Lung (tissue), 12 donors: ENCODE data around the gene TFIP11. TPM values are rescaled to one million over a fixed set of nuclear protein-coding genes. Genes with fewer than 3 reads are reported as not detected.
A peak's percentile ranks its signal among the peaks of the same experiment; 100 is the strongest.
"Not testable (repeated sequence)": the region's sequence is repeated elsewhere in the genome, so short reads cannot be mapped to it uniquely, and the experiment has no call there.

Experiments used
- ATAC-seq: fragments of 200-7000 bp; cut with Tn5 transposase; one replicate; pipeline ENCODE4 v1.9.1; 2020; ENCODE audit warnings: moderate number of reproducible peaks; ENCODE audit not compliant: insufficient read depth, low FRiP score
- DNase-seq, 3 donors: peaks; one replicate each; pipeline ENCODE4 v3.0.0-alpha.2; 2013 to 2017
- H3K27ac ChIP-seq, 2 donors: one replicate each; pipeline ENCODE4 v1.5.1; 2013; ENCODE audit warnings: mild to moderate bottlenecking in 2 of 2, moderate library complexity in 2 of 2, control low read depth in 1 of 2, inconsistent platforms in 1 of 2, low read depth in 1 of 2, low read length in 1 of 2
- H3K27me3 ChIP-seq, 3 donors: one replicate each; pipeline ENCODE4 v1.5.1; 2013; ENCODE audit warnings: low read length in 2 of 3; ENCODE audit not compliant: control insufficient read depth in 3 of 3, insufficient read depth in 3 of 3
- H3K36me3 ChIP-seq, 4 donors: one replicate each; pipeline ENCODE4 v1.5.1; 2013; ENCODE audit warnings: low read length in 4 of 4, mild to moderate bottlenecking in 1 of 4, moderate library complexity in 1 of 4; ENCODE audit not compliant: control insufficient read depth in 4 of 4, insufficient read depth in 4 of 4
- H3K4me1 ChIP-seq, 5 donors: one replicate each; pipeline ENCODE4 v1.5.1; 2013; ENCODE audit warnings: low read length in 5 of 5, mild to moderate bottlenecking in 2 of 5, moderate library complexity in 1 of 5; ENCODE audit not compliant: control insufficient read depth in 5 of 5, insufficient read depth in 5 of 5
- H3K4me3 ChIP-seq: one replicate; pipeline ENCODE4 v1.5.1; 2013; ENCODE audit warnings: mild to moderate bottlenecking, control low read depth, moderate library complexity
- H3K9ac ChIP-seq, 2 donors: one replicate each; pipeline ENCODE4 v1.5.1; 2013; ENCODE audit warnings: low read length in 2 of 2, control low read depth in 1 of 2; ENCODE audit not compliant: insufficient read depth in 1 of 2
- H3K9me3 ChIP-seq, 4 donors: one replicate each; pipeline ENCODE4 v1.5.1; 2013; ENCODE audit warnings: low read length in 3 of 4, mild to moderate bottlenecking in 1 of 4, moderate library complexity in 1 of 4; ENCODE audit not compliant: control insufficient read depth in 4 of 4, insufficient read depth in 3 of 4
- CTCF ChIP-seq: IDR thresholded peaks from 2 replicates; pipeline ENCODE4 v1.5.1; 2012; ENCODE audit warnings: mild to moderate bottlenecking; ENCODE audit errors: control extremely low read depth, extremely low read depth
- WGBS, 2 donors: extraction: QIAGEN DNeasy Blood & Tissue Kit; methylation state at CpG; one replicate each; pipeline ENCODE4 v1.1.7; 2013; 5-methylcytosine and 5-hydroxymethylcytosine counted together
- polyA plus RNA-seq, 2 donors: library from polyadenylated mRNA; stranded (reverse); fragments of 200-250 nt; gene quantifications; one replicate each; pipeline ENCODE4 v1.2.1, GENCODE V29; 2013
- total RNA-seq, 2 donors: library from RNA; depleted of rRNA in 1 of 2; stranded (reverse); fragments of >200 nt in 1 of 2; gene quantifications; one replicate each; pipeline ENCODE4 v1.2.1, GENCODE V29; 2014 to 2021
- donor health status: control.
- donor health status: control.
- donor health status: Bipolar disorder and iron deficiency.
- donor health status: healthy.
- donor health status: DM: yes; HTN: yes; CAD: no.

Gene TFIP11
- total and polyA plus RNA-seq, 4 donors, result 18.4 to 37.2 (median 24.5) TPM

- 86 to 87% methylated on average over 7 of the region's 7 CpGs for WGBS, 2 donors
- ATAC-seq (no peak), DNase-seq (no peak)
- Histone ChIP-seq H3K27ac (peak overlapping the region in 1 of 2 donors; percentile 49), H3K27me3 (no peaks in the 10 kb centered on the region), H3K36me3 (peaks cover 3 to 20% (median 7%) of the 10 kb centered on the region in 4 donors), H3K9me3 (no peaks in the 10 kb centered on the region), H3K4me1 (peaks cover 0 to 2% (median 0%) of the 10 kb centered on the region in 5 donors), H3K4me3 (no peak overlapping the region), H3K9ac (no peak overlapping the region)
- no peak for TF ChIP-seq CTCF
Measured at GRCh38 chr22:26534171-26534855, 22.0 kb upstream of the TFIP11 start.

- peaks cover 0 to 15% (median 8%) of the 10 kb centered on the region in 4 donors for H3K36me3 ChIP-seq
- H3K27me3 ChIP-seq, result no peaks in the 10 kb centered on the region
- H3K4me3 ChIP-seq, result no peak overlapping the region
- H3K9ac ChIP-seq, result no peak overlapping the region
- H3K4me1 ChIP-seq, result no peaks in the 10 kb centered on the region
- ATAC-seq, result no peak
- H3K9me3 ChIP-seq, result no peaks in the 10 kb centered on the region
- no peak for TF ChIP-seq CTCF
- DNase-seq, result no peak
- peak overlapping the region; percentile 35 to 52 for H3K27ac ChIP-seq
- 26 to 48% methylated on average over 2 of the region's 2 CpGs for WGBS, 2 donors
Measured at GRCh38 chr22:26529345-26529744, 17.1 kb upstream of the TFIP11 start.

- not testable (repeated sequence) for H3K9ac ChIP-seq, ATAC-seq, H3K27me3 ChIP-seq, DNase-seq, H3K4me3 ChIP-seq, H3K4me1 ChIP-seq, H3K9me3 ChIP-seq
- peaks cover 0 to 15% (median 8%) of the 10 kb centered on the region in 4 donors for H3K36me3 ChIP-seq
- 87 to 88% methylated on average over 9 of the region's 9 CpGs for WGBS, 2 donors
- H3K27ac ChIP-seq, result peak overlapping the region in 1 of 2 donors; percentile 74
Measured at GRCh38 chr22:26528518-26528917, 16.2 kb upstream of the TFIP11 start.

GRCh38 chr22:26527574-26528465 lies 15.5 kb upstream of the TFIP11 start:
- DNase-seq (no peak), ATAC-seq (no peak)
- Histone ChIP-seq H3K4me3 (no peak overlapping the region), H3K4me1 (no peaks in the 10 kb centered on the region), H3K9ac (no peak overlapping the region), H3K36me3 (peaks cover 0 to 16% (median 9%) of the 10 kb centered on the region in 4 donors), H3K27me3 (no peaks in the 10 kb centered on the region), H3K27ac (peak overlapping the region in 1 of 2 donors; percentile 74), H3K9me3 (no peaks in the 10 kb centered on the region)
- no peak for TF ChIP-seq CTCF
- 81 to 86% methylated on average over 15 of the region's 15 CpGs for WGBS, 2 donors
